HT1080 (cell line): ENCODE results near the gene MPRIP. TPM values are rescaled to one million over a fixed set of nuclear protein-coding genes. Genes with fewer than 3 reads are reported as not detected.

ENCODE experiments used
- DNase-seq: peaks from one replicate; pipeline ENCODE4 v3.0.0-alpha.2; 2015; ENCODE audit warnings: low read depth
- total RNA-seq: library from RNA; depleted of rRNA; stranded (reverse); fragments of >200 nt; shearing (Covaris generic); gene quantifications from 2 replicates; pipeline ENCODE4 v1.2.3, GENCODE V29; 2014

The MPRIP gene
- total RNA-seq, 1 experiment from 2014 or later: 340 TPM

- no peak for DNase-seq
These were observed 23.8 kb downstream of the MPRIP start for GRCh38 chr17:17066021-17066420.

GRCh38 chr17:17067257-17067656 lies 25.0 kb downstream of the MPRIP start:
- DNase-seq: peak; percentile 23

DNA sequence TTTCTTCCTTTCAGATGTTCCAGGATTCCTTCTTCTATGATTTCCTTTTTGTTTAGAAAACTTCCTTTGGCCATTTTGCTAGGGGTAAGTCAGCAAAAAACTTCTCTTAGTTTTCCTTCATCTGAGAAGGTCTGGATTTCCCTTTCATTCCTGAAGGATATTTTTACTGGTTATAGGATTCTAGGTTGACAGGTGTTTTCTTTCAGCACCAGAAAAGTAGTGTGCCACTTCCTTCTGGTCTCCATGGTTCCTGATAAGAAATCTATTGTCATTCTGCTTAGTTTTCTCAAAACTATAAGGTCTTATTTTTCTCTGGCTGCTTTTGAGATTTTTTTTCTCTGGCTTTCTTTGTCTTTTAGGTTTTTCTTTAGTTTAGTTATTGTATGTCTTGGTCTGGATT lies 27.6 kb downstream of the MPRIP start:
- no peak for DNase-seq

DNA sequence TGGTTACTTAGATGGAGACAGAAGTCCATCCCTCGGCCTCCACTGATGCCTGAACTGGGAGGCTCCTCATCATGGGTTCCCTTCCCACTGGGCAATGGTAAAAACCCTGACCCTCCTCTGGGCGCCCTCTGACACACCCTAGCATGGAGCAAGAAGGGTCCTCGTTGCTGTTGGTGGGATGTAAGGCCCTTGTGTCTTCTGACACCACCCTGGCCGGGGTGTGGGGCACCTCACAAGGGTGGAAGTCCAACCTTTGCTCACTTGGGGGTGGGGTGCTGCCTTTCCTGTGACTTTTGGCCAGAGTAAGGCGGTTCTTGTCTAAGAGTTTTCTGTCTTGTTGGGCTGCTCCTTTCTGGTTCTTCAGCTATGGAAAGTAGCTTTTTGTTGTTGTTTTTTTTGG lies 28.7 kb downstream of the MPRIP start:
- no peak for DNase-seq

- no peak for DNase-seq
These were observed 29.5 kb downstream of the MPRIP start for GRCh38 chr17:17071531-17072360.

DNA sequence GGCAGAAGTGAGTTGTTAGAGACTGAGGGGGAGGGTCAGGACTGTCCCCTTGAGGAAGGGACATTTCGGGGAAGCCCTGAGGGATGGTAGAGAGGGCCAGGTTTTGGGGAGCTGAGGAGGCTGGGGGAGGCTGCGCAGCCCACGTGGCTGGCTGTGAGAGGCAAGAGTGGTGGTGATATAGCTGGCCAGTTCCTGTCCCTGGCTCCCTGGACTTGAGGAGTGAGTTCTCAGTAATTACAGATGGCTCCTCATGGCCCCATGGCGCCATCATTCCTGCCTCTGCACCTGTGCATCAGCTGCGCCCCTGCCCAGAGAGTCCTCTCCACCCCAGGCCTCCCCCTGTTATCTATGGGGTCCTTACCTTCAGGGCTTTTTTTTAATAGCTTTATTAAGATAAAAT lies 30.3 kb downstream of the MPRIP start:
- no peak for DNase-seq

- DNase-seq: no peak
These were observed 30.8 kb downstream of the MPRIP start for GRCh38 chr17:17073030-17073564.

GRCh38 chr17:17073581-17074403 lies 31.5 kb downstream of the MPRIP start:
- no peak for DNase-seq

GRCh38 chr17:17075125-17075781 lies 33.0 kb downstream of the MPRIP start:
- no peak for DNase-seq

GRCh38 chr17:17076066-17076465 lies 33.8 kb downstream of the MPRIP start:
- no peak for DNase-seq

DNA sequence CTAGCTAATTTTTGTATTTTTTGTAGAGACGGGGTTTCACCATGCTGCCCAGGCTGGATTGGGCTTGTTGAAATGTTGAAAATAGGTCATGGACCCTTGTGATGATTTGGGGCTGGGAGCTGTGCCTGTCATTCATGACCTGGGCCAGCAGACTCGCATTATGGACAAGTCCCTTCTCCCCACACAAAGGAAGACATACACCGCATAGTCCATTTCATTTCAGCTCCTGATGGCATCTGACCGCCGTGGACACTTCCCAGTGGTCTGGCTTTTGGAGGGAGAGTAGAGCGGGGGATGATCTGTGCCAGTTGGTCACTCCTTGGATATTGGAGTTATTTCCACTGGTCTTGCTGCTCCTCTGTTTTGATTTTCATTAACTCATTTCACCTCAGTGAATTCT lies 34.8 kb downstream of the MPRIP start:
- no peak for DNase-seq

DNA sequence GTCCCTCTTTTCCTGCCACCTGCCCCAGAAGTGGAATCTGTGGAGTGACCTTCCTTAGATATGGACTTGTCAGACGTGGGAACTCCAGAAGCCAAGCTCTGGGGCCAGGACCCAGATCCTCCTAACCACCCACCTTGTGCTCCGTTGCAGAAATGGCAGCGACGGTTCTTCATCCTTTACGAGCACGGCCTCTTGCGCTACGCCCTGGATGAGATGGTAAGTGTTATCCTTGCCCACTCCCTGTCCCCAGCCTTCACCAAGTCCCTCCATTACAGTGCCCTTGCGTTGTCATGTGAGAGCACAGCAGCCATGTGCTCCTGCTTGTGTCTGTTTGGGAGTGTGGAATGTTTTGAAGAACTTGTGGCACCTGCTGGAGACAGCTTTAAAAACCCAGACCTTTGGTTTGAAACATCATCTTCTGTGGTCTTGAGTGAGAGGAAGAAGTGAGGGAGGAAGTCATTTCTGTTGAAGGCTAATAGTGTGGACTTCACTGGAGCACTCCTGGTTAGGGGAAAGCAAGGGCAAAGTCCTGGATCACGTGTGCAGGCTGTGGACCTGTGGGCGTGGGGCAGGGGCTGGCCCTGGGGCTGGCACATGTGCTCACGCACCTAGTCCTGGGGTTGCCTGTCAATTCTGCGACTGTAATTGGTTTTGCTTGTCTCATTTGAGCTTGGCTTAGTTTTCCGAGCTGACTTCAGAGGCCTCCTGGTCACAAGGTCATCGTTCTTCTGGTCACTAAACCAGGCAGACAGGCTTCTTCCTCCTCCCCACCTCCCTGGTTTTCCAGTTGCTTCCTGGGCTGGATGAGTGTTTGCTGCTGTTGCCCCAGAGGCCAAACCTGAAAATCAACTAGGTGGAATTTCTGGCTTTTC lies 35.8 kb downstream of the MPRIP start:
- DNase-seq: no peak

DNA sequence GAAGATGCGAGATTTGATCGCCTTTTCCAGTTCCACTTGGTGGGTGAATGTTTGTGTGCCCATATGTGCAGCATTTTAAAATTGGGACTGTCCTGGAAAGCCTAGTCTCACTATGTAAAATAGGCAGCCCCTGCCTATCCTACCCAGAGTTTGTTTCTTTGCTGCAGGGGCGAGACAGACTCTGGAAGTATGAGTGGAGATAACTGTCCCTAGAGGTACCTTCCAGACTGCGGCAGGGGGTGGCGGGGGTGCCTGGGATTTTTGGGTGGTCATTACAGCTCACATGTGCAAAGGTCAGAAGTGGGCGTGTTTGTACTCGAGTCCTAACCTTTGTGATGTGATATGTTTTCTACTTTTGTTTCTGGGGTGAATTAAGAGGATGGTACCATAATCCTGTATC lies 36.6 kb downstream of the MPRIP start:
- DNase-seq: no peak

DNA sequence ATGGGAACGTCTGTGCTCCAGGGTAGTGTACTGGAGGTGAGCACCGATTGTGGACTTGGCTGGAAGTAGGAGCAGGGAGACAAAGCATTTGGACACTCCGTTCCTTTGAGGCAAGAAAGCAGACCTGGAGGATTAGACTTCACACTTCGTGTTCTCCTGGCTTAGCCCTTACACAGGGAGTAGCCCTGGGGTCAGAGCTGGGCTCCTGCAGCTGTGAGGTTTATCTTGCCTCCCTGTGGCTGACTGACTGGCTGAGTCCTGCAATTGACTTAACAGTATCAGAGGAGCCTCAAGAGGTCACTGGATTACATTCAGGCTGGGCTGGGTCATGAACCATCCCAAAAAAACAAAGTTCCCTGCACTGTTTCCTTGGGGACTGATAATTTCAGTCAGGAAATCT lies 37.1 kb downstream of the MPRIP start:
- no peak for DNase-seq

DNA sequence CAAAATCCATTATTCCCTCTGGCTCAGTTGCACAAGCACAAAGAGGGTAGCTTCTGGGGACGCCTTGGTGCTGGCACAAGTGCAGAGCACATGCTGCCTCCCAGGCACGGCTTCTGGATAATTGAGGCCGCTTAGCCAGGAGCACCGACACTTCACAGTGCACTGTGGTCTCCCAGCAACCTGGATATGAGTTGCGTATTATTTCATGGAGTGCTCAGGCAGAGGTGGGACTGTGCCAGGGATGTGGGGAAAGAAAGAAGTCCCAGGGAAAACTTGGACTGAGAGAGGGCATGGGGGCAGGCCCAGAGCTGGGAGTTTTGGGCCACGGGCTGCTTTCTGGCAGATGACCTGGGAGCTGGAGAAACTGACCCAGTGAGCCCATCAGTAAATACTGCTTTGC lies 37.5 kb downstream of the MPRIP start:
- no peak for DNase-seq

DNA sequence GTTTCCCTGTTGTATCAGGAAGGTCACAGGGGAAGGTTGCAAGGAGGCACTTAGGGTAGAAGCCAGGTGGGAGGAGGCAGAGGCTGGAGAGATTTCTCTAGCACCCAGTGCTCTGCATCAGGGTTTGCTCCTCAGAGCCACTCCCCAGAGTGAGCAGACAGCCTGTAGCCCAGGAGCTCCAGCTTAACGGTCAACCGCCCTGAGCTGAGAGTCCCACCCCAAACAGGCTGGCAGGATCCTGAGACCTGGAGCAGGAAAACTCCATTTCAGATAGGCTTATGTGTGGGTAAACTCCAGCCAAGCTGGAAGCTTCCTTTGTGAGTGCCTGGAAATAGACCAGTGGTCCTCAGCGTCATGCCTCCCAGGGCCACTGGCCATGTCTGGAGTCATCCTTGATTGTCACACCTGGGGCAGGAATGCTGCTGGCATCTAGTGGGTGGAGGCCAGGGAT lies 37.9 kb downstream of the MPRIP start:
- DNase-seq: no peak

DNA sequence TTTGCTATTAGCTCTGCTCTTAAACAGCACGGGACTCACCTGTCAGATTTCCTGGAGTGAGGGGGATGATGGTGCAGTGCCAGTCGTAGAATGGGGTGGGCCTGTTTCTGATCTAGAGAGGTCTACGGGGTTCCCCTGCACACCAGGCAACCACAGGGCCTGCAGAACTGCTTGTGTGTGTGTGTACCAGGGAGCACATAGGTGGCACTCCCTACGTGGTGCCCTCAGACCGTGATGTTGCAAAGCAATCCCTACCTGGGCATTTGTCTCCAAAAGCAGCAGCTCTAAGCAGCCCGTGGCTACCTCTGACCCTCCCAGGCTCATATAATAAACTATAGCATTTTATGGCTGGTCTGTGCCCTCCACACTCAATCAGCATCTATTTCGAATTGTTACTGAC lies 38.5 kb downstream of the MPRIP start:
- no peak for DNase-seq

- DNase-seq: no peak
These were observed 39.2 kb downstream of the MPRIP start for GRCh38 chr17:17081304-17081940.

DNA sequence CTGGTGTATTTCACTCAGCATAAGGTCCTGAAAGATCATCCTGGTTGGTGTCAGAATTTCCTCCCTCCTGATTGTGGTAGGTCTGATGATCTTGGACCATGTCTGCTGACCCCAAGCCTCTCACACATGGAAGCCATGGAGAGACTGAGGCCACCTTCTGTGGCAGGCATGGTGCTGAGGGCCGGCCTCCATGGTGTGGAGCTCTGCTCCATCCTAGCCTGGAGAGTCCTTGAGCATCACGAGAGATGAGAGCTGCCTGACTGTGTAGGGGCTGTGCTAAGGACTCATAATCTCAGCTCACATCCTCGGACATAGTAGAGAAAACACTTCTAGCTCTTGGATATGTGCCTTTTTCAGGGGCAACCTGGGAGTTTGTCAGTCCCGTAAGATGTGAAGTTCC lies 40.6 kb downstream of the MPRIP start:
- DNase-seq: no peak

DNA sequence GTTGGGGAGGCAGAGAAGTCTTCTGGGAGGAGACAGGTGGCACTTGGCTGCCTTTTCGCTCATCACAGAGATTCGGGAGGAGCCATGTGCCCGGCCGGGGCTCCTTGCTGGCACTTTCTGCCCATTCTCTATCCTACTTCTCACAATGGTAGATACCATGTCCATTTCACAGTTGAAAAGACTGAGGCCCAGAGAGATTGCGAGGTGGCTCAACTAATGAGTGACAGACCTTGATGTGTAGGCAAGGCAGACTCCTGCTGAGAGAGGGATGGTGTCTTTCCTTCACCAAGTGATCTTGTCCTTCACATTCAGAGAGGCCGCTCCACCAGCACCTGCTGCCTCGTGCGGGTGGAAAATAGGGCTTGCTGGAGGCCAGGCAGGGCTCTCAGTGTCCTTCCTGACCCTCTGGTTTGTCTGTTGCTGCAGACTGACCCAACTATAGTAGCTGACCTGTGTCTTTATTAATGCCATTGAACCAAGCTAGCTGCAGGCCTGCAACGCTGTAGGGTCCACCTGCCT lies 42.1 kb downstream of the MPRIP start:
- no peak for DNase-seq
